Activated CD4-positive, CD25-positive, alpha-beta regulatory T cell treated with anti-CD3 and anti-CD28 coated beads, Interleukin-2, amount 50 U/mL, for 16 hours (primary cell): ENCODE measurements around the gene WDR35.

Experiments used
- DNase-seq: peaks from one replicate; pipeline ENCODE4 v3.0.0-alpha.2; 2020; ENCODE audit warnings: low read depth, low spot score

Gene WDR35

DNA sequence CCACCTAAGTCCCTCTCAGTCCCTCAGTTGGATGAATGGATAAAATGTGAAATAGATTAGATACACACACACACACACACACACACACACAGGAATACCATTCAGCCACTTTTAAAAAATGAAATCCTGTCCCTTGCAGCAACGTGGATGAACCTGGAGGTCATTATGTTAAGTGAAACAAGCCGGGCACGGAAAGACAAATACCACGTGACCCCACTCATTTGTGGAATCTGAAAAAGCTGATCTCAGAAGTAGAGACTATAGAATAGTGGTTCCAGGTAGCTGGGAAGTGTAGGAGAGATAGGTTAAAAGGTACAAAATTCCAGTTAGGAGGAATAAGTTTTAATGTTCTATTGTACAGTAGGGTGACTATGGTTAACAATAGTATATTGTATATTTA, 119.1 kb downstream of the WDR35 start:
- no peak for DNase-seq

DNA sequence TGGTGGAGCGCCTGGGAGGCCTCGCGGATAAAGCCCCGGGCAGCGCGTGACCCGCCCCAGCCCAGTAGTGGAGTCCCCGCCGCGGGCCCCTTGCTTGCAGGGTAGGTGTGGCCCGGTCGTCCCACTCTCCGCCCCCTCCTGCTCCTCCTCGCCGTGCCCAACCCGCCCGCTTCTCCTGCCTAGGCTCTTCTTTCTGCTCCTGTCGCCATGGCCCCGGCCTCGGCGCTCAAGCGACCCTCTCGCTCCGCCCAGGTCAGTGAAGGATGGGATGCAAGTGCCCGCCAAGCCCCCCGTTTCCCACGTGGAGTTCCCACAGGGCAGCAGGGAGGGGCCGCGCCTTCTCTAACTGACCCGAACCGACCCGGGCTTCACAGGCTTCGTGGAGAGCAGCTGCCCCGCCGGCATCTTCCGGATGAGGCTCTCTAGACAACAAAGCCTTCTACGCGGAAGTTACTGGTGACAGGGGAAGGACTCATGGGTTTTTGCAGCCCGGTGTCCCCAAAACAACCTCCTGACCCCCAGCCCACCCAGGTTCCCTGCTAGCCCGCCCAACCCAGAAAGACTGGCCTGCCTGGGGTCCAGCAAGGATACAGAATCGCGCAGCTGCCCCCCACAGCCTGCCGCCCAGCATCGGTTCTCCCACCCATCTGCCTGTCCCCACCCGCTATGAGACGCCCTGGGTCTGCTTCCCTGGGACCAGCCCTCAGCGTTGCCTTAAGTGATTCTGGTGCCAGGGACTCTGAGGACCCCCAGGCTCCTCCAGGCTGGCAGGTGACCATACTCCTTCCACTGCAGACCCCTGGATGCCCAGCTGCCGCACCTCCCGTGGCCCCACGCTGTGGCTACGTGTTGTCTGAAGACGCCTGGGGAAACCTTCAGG, 121.0 kb downstream of the WDR35 start:
- peak; percentile 18 for DNase-seq

DNA sequence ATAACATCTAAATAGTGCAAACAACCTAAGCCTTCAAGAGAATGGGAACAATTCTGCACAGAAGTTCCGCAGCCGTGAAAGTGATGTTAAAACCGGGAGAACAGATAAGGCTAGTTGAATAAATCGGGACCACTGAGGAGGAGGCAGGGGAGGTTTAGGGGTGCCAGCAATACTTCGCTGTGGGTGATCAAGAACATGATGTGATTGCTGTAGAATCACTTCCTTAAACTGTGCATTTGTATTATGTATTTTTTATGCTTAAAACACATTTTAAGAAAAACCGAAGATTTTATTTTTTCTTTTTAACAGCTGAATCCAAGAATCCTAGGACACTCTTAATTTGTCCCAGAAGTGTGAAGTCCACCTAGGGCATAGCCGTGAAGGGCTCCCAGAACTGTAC, 121.7 kb downstream of the WDR35 start:
- no peak for DNase-seq

DNA sequence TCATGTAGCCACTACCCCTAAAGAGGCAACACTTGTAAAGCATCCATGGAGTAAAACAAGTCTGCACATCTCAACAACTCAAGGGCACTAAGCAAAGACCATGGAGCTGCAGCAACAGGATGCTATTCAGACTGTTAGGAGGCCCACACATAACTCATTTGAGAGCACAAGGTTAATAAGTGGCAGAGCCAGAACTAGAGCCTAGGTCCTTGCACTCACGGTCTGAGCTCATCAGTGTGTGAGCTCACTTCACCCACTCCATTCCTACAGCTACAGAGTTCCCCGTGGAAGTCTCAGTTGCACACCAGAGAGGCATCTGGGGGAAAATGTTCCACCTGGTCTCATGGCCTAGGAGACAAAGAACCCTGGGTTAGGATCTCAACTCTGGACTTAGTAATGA, 123.1 kb downstream of the WDR35 start:
- DNase-seq = no peak

DNA sequence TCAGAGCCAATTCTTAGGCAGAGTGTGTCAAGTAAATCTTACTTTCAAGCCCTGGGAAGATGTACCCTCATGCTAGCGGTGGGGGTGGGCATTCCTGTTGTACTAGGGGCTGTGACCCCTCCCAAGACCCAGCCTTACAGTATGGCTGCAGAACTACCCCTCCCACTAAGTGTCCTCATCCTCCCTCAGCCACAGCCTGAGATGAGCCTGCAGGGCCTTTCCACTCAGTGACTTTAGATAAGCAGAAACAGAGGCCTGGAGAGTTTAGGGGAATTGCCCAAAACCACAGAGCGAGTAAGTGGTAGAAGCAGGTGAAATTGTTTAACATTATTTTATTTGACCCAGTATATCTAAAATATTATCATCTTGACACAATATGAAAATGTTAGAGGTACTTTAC, 124.8 kb downstream of the WDR35 start:
- no peak for DNase-seq

DNA sequence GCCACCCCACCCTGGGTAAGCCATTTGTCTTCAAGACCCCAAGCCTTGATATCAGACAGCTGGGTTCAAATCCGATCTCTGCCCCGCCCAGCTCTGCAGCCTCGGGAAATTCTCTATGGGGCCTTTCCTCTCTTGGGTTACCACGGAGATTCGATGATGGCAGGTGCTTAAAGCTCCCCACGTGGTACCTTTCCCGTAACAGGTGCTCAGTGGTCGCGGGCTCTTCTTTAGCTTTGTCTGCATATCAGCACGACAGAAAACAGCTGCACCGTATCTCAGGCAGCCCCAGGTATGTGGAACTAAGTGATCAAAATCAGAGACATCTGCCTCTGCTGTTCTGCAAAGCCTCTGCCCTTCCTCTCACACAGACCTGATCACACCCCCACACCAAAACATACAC, 125.5 kb downstream of the WDR35 start:
- DNase-seq = no peak

DNA sequence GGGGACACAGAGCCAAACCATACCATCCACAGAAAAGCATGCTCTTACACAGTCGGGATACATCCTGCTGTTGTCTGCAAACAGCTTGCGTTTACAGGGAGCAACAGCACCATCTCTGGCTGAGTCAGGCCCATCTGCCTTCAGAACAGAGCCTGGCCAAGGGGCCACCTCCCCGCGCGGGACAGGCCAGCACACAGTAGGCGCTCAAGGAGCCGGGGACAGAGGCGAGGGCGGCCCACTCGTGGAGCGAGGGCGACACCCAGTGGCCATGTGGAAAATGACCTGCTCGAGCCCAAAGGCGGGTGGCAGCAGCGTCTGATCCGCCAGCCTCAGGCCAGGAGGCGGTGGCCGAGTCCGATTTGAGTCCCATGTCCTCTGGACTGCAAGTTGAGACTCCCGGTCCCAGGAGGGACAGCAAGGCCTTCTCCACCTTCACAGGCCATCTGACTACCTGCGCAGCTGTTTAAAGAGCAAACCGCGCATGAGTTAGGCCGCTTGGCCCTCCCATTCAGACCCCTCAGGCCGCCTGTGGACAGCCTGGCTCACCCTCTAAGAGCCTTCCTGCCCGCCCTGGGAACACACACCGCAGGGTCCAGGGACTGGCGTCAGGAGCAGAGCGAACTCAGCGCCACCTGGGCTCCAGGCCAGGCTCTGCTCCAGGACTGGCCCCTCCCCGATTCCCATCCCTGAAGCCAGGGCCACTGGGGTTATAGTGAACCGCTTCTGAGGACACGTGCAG, 126.4 kb downstream of the WDR35 start:
- peak; percentile 59 for DNase-seq

DNA sequence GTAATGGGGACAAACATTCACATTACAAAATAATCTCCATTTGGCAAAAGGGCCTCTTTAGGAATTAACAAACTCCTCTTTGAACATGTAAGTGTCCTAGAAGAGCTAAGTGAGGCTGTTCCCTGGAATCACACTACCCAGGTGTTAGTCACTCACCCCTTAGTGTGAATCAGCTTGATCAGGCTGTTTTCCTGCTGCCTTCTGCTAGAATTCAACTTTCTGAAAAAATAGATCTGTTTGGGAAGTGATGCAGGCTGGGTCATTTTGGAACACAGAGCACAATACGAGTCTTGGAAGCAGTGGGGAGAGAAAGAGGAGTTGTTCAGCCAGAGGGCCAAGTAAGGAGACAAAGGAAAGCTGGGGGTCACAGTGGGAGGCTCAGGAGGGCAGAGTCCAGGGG, 128.1 kb downstream of the WDR35 start:
- no peak for DNase-seq
